ENCODE measurements around the gene TSPAN9. TPM values are rescaled to one million over a fixed set of nuclear protein-coding genes. Genes with fewer than 3 reads are reported as not detected.

Gene TSPAN9
- total RNA-seq, 2 donors from 2014 or later = 39.5 to 50.2 TPM

GRCh38 chr12:3271639-3272038 lies 194.5 kb downstream of the TSPAN9 start:
- TF ChIP-seq, protein P1, sequence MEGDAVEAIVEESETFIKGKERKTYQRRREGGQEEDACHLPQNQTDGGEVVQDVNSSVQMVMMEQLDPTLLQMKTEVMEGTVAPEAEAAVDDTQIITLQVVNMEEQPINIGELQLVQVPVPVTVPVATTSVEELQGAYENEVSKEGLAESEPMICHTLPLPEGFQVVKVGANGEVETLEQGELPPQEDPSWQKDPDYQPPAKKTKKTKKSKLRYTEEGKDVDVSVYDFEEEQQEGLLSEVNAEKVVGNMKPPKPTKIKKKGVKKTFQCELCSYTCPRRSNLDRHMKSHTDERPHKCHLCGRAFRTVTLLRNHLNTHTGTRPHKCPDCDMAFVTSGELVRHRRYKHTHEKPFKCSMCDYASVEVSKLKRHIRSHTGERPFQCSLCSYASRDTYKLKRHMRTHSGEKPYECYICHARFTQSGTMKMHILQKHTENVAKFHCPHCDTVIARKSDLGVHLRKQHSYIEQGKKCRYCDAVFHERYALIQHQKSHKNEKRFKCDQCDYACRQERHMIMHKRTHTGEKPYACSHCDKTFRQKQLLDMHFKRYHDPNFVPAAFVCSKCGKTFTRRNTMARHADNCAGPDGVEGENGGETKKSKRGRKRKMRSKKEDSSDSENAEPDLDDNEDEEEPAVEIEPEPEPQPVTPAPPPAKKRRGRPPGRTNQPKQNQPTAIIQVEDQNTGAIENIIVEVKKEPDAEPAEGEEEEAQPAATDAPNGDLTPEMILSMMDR (IDR thresholded peaks at IDR 0.05) = no peak
- Histone ChIP-seq H3K4me3 (no peak overlapping the region), H3K4me1 (ENCODE audit: control insufficient read depth in 1 of 2, low read depth in 2 of 2) (peaks cover 0 to 14% of the 10 kb centered on the region in 2 donors), H3K27ac (no peak overlapping the region), H3K36me3 (no peaks in the 10 kb centered on the region), H3K27me3 (replicated peaks; ENCODE audit: insufficient read depth) (no peaks in the 10 kb centered on the region), H3K9me3 (no peaks in the 10 kb centered on the region)
- no peak for ATAC-seq (ENCODE audit: insufficient number of reproducible peaks, low FRiP score, low read depth)
- DNase-seq (ENCODE audit: low spot score) = no peak

GRCh38 chr12:3272958-3273357 lies 195.8 kb downstream of the TSPAN9 start:
- no peak for DNase-seq (ENCODE audit: low spot score)
- ATAC-seq (ENCODE audit: insufficient number of reproducible peaks, low FRiP score, low read depth) = no peak
- TF ChIP-seq, protein P1 (IDR thresholded peaks at IDR 0.05) = no peak
- Histone ChIP-seq H3K27me3 (replicated peaks; ENCODE audit: insufficient read depth) (no peaks in the 10 kb centered on the region), H3K27ac (no peak overlapping the region), H3K4me3 (no peak overlapping the region), H3K4me1 (ENCODE audit: control insufficient read depth in 1 of 2, low read depth in 2 of 2) (peaks cover 0 to 14% of the 10 kb centered on the region in 2 donors), H3K36me3 (no peaks in the 10 kb centered on the region), H3K9me3 (no peaks in the 10 kb centered on the region)

- DNase-seq (ENCODE audit: low spot score) (no peak), ATAC-seq (ENCODE audit: insufficient number of reproducible peaks, low FRiP score, low read depth) (no peak)
- Histone ChIP-seq H3K9me3 (no peaks in the 10 kb centered on the region), H3K27me3 (replicated peaks; ENCODE audit: insufficient read depth) (no peaks in the 10 kb centered on the region), H3K4me3 (no peak overlapping the region), H3K4me1 (ENCODE audit: control insufficient read depth in 1 of 2, low read depth in 2 of 2) (peaks cover 0 to 14% of the 10 kb centered on the region in 2 donors), H3K27ac (no peak overlapping the region), H3K36me3 (no peaks in the 10 kb centered on the region)
- TF ChIP-seq, protein P1 (IDR thresholded peaks at IDR 0.05) = no peak
These were observed 196.3 kb downstream of the TSPAN9 start for GRCh38 chr12:3273409-3273853.

DNA sequence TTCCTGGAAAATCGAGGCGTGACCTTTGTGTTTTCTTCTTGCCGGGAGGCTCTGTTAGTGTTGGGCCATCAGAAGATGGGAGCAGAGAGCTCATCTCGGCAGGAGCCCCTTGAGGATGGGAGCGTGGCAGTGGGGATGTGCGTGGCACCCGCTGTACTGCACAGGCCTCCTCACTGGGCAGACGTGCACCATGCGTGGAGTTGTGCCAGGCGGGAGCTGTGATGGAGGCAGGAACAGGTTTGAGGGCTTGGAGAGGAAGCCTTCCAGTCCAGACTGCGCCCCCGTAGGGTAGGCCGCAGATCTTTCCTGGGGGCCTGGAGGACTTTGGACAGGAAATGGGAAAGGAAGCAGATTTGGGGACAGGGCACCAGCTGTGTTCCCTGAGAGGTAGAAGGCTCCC lies 197.5 kb downstream of the TSPAN9 start:
- no peak for ATAC-seq (ENCODE audit: insufficient number of reproducible peaks, low FRiP score, low read depth)
- TF ChIP-seq, protein P1 (IDR thresholded peaks at IDR 0.05) = no peak

DNA sequence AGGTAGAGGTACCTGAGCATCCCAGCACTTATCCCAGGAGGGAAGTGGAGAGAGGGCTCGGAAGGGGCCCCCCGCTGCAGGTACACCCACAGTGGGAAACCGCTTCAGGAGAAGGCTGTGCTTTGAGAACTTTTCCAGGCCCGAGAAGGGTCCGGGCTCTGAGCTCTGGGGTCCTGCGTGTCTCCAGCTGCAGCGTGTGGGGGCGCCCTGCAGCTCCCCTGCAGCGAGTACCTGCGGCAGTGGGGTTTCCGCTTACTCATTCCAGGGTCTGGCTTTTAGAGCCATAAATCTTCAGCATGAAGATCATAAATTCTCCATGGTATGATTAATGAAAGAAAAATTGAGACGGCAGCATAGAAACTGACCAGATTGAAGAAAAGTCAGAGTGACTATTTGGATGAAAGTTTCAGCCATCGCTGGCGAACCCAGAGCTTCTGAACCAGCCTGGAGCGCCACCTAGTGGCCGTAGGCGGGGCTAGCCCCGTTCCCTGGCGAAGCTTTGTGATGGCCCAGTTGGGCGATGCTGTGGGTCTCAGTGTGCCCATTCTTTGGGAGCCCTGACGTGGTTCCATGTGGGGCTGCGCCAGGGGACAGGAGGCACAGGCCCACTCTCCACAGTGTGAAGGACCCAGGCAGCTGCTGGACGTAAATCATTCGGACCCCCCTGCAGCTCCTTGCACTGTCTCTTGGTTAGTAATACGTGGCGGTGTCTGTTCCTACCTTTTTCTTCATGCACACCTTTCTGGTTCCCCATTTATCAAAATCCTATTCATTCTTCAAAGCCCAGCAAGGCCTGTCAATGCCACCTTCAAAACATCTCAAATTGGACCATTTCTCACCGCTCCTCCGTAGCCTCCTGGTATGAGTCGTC lies 198.2 kb downstream of the TSPAN9 start:
- TF ChIP-seq, protein P1 (IDR thresholded peaks at IDR 0.05) = peak; percentile 98
- H3K27ac ChIP-seq = no peak overlapping the region
- H3K9me3 ChIP-seq = no peaks in the 10 kb centered on the region
- DNase-seq (ENCODE audit: low spot score) = no peak
- H3K4me3 ChIP-seq = no peak overlapping the region
- H3K36me3 ChIP-seq = no peaks in the 10 kb centered on the region
- peaks cover 0 to 14% of the 10 kb centered on the region in 2 donors for H3K4me1 ChIP-seq (ENCODE audit: control insufficient read depth in 1 of 2, low read depth in 2 of 2)
- ATAC-seq (ENCODE audit: insufficient number of reproducible peaks, low FRiP score, low read depth) = no peak
- H3K27me3 ChIP-seq (replicated peaks; ENCODE audit: insufficient read depth) = no peaks in the 10 kb centered on the region

More for the DNA sequence above, 197.5 kb downstream of the TSPAN9 start:
- Histone ChIP-seq H3K36me3 (no peaks in the 10 kb centered on the region), H3K4me3 (no peak overlapping the region), H3K27me3 (replicated peaks; ENCODE audit: insufficient read depth) (no peaks in the 10 kb centered on the region), H3K4me1 (ENCODE audit: control insufficient read depth in 1 of 2, low read depth in 2 of 2) (peaks cover 0 to 14% of the 10 kb centered on the region in 2 donors), H3K9me3 (no peaks in the 10 kb centered on the region), H3K27ac (no peak overlapping the region)
- DNase-seq (ENCODE audit: low spot score) = no peak

All from thoracic aorta (tissue), 2 donors.